ENCODE measurements around the gene EYA2.

The EYA2 gene

GRCh38 chr20:47210470-47210869, 315.8 kb downstream of the EYA2 start:
- Histone ChIP-seq H3K36me3 (ENCODE audit: insufficient read depth) (peaks cover 13% of the 10 kb centered on the region), H3K9ac (no peak overlapping the region), H3K4me2 (no peak overlapping the region), H3K4me3 (IDR thresholded peaks at IDR 0.05; ENCODE audit: insufficient read depth, low read depth, low read length) (no peak overlapping the region), H3K27ac (no peak overlapping the region), H2AFZ (ENCODE audit: low read depth) (no peak overlapping the region), H3K4me1 (ENCODE audit: low read depth, poor library complexity, severe bottlenecking) (no peaks in the 10 kb centered on the region), H4K20me1 (ENCODE audit: insufficient read depth) (no peaks in the 10 kb centered on the region), H3K27me3 (ENCODE audit: insufficient read depth, low read depth) (no peaks in the 10 kb centered on the region), H3K79me2 (ENCODE audit: insufficient read depth, low read depth) (no peaks in the 10 kb centered on the region)
- TF ChIP-seq, protein P1, sequence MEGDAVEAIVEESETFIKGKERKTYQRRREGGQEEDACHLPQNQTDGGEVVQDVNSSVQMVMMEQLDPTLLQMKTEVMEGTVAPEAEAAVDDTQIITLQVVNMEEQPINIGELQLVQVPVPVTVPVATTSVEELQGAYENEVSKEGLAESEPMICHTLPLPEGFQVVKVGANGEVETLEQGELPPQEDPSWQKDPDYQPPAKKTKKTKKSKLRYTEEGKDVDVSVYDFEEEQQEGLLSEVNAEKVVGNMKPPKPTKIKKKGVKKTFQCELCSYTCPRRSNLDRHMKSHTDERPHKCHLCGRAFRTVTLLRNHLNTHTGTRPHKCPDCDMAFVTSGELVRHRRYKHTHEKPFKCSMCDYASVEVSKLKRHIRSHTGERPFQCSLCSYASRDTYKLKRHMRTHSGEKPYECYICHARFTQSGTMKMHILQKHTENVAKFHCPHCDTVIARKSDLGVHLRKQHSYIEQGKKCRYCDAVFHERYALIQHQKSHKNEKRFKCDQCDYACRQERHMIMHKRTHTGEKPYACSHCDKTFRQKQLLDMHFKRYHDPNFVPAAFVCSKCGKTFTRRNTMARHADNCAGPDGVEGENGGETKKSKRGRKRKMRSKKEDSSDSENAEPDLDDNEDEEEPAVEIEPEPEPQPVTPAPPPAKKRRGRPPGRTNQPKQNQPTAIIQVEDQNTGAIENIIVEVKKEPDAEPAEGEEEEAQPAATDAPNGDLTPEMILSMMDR (conservative IDR thresholded peaks at IDR 0.05; ENCODE audit: low read depth, low read length) = no peak

DNA sequence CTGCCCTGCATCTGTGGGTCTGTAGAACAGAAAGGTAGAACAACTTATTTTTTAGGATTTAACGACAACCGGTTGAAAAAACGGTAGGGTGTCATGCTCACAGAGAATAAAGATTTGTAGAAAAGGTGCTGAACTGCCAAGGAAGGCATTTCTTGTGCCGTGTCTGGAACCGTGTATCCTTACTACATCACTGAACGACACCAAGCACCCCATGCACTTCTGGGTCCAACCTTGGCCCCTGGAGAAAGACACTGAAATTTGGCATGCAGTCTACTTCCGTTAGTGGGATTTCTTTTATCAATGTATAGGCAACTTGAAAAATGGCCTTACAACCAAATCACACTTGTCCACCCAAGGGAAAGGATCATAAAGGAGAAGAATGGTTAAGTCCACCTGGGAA, 316.4 kb downstream of the EYA2 start:
- Histone ChIP-seq H3K27ac (no peak overlapping the region), H3K4me3 (IDR thresholded peaks at IDR 0.05; ENCODE audit: insufficient read depth, low read depth, low read length) (no peak overlapping the region), H3K4me1 (ENCODE audit: low read depth, poor library complexity, severe bottlenecking) (no peaks in the 10 kb centered on the region), H4K20me1 (ENCODE audit: insufficient read depth) (no peaks in the 10 kb centered on the region), H3K27me3 (ENCODE audit: insufficient read depth, low read depth) (no peaks in the 10 kb centered on the region), H3K4me2 (no peak overlapping the region), H3K9ac (no peak overlapping the region), H3K36me3 (ENCODE audit: insufficient read depth) (peaks cover 13% of the 10 kb centered on the region), H2AFZ (ENCODE audit: low read depth) (no peak overlapping the region), H3K79me2 (ENCODE audit: insufficient read depth, low read depth) (no peaks in the 10 kb centered on the region)
- TF ChIP-seq, protein P1 (conservative IDR thresholded peaks at IDR 0.05; ENCODE audit: low read depth, low read length) = no peak

DNA sequence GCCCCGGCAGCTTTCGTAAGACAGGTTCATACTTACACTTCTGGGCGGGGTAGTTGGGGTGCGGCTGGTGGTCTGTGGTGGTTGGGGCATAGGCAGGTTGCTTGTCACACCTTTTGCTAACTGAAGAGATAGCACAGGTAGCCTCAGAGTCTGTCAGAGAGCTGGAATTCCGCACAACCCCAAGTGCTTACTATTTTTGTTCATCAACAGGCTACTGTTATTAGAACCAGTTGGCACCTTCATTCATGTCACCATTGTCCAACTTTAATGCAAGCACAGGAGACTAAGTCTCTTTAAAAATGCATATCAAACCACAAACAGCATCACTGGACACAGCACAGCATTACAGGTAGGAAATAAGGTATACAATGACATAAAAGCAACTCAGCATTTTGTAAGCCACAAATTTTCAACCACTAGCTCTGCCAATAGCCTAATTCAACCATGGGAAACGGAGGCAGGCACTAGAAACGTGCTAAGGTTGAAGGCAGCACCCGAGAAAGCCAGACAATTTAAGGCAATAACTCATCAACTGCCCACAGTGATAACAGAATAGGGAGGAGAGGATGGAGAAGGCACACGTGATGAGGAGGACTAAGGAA, 318.1 kb downstream of the EYA2 start:
- no peak overlapping the region for H3K27ac ChIP-seq
- TF ChIP-seq, protein P1 (conservative IDR thresholded peaks at IDR 0.05; ENCODE audit: low read depth, low read length) = no peak
- H3K27me3 ChIP-seq (ENCODE audit: insufficient read depth, low read depth) = no peaks in the 10 kb centered on the region
- H4K20me1 ChIP-seq (ENCODE audit: insufficient read depth) = no peaks in the 10 kb centered on the region
- no peak overlapping the region for H3K4me2 ChIP-seq
- no peaks in the 10 kb centered on the region for H3K79me2 ChIP-seq (ENCODE audit: insufficient read depth, low read depth)
- no peak overlapping the region for H3K4me3 ChIP-seq (IDR thresholded peaks at IDR 0.05; ENCODE audit: insufficient read depth, low read depth, low read length)
- H3K36me3 ChIP-seq (ENCODE audit: insufficient read depth) = peaks cover 13% of the 10 kb centered on the region
- no peak overlapping the region for H3K9ac ChIP-seq
- H3K4me1 ChIP-seq (ENCODE audit: low read depth, poor library complexity, severe bottlenecking) = no peaks in the 10 kb centered on the region
- H2AFZ ChIP-seq (ENCODE audit: low read depth) = no peak overlapping the region

GRCh38 chr20:47213966-47214365, 319.3 kb downstream of the EYA2 start:
- no peaks in the 10 kb centered on the region for H3K27me3 ChIP-seq (ENCODE audit: insufficient read depth, low read depth)
- TF ChIP-seq, protein P1 (conservative IDR thresholded peaks at IDR 0.05; ENCODE audit: low read depth, low read length) = no peak
- no peaks in the 10 kb centered on the region for H4K20me1 ChIP-seq (ENCODE audit: insufficient read depth)
- H3K4me1 ChIP-seq (ENCODE audit: low read depth, poor library complexity, severe bottlenecking) = no peaks in the 10 kb centered on the region
- peaks cover 13% of the 10 kb centered on the region for H3K36me3 ChIP-seq (ENCODE audit: insufficient read depth)
- H3K9ac ChIP-seq = no peak overlapping the region
- no peaks in the 10 kb centered on the region for H3K79me2 ChIP-seq (ENCODE audit: insufficient read depth, low read depth)
- no peak overlapping the region for H3K4me3 ChIP-seq (IDR thresholded peaks at IDR 0.05; ENCODE audit: insufficient read depth, low read depth, low read length)
- no peak overlapping the region for H3K27ac ChIP-seq
- H2AFZ ChIP-seq (ENCODE audit: low read depth) = no peak overlapping the region
- H3K4me2 ChIP-seq = no peak overlapping the region

All from KMS-11 (cell line).